HG02981 (cell line): ENCODE data around the gene KRTAP27-1.

Experiments used
- ATAC-seq: cut with Tn5 transposase; IDR thresholded peaks from one replicate; pipeline ENCODE4 v1.9.1; 2021; ENCODE audit warnings: mild to moderate bottlenecking, moderate library complexity; ENCODE audit not compliant: unreplicated experiment

KRTAP27-1 gene

DNA sequence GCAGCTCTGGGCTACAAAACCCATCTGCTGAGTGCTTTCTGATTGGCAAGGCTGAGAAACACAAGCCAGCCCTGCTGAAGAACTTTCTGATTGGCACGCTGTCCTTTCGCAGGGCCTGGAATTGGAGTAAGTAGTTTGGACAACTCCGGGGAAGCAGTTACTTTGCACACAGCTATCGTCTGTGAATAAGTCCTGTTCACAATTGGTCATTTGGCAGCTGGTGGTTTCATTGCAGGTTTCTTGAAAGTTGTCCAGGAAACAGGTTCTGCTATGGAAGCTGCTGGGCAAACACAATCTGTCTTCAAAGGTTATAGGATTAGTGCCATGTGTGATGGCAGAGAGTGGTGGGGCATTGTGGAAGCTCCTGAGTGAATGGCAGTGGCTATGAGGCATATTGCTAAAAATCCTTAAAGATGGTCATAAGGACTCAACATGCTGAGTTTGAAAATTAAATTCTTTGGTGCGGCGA, at the start of gene KRTAP27-1:
Gene KRTAP27-1 (minus strand): TSS at position 419 of the 469 bp plus-strand sequence. CDS start 26 bp downstream, at position 393.
- ATAC-seq = no peak

DNA sequence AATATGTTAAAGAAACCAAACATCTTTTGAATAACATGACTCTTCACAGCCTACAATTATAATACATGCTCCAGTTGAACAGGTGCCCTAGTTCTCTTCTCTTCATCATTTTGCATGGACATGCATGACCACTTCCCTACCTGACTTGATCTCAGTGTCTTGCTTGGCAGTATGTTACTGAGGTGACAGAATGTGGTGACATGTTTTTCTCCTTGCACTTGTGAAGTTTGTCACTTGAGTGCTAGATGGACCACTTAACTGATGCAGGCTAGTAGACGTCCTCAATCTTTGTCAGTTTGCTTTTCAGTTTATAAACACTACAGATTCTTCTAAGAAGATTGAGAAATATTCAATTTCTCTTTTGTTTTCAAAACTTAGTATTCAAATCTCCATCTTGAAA, 44.7 kb upstream of the KRTAP27-1 start:
- ATAC-seq = no peak

- ATAC-seq = no peak
Measured at GRCh38 chr21:30372139-30372770, 34.8 kb upstream of the KRTAP27-1 start, which contains the start of gene KRTAP13-2. Gene KRTAP13-2 (minus strand): TSS chr21:30372271. CDS start chr21:30372213, 58 bp downstream.

DNA sequence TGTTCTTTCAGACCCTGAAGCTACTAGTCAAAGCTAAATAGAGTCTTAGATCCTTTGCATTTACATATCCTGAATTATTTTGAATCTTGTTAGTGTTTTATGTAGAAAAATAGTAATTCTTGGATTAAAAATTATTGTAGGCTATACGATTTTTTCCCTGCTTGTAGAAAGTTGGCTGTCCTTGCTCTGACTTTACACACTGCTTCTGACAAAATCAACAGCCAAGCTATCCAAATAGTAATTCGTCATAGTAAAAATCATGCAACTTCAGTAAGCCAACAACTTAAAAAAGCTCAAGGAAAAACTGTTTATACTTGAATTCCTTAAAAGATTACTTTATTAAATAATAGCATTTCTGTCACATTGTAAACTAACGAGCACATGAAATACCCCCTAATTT, 18.4 kb upstream of the KRTAP27-1 start:
- ATAC-seq = no peak

DNA sequence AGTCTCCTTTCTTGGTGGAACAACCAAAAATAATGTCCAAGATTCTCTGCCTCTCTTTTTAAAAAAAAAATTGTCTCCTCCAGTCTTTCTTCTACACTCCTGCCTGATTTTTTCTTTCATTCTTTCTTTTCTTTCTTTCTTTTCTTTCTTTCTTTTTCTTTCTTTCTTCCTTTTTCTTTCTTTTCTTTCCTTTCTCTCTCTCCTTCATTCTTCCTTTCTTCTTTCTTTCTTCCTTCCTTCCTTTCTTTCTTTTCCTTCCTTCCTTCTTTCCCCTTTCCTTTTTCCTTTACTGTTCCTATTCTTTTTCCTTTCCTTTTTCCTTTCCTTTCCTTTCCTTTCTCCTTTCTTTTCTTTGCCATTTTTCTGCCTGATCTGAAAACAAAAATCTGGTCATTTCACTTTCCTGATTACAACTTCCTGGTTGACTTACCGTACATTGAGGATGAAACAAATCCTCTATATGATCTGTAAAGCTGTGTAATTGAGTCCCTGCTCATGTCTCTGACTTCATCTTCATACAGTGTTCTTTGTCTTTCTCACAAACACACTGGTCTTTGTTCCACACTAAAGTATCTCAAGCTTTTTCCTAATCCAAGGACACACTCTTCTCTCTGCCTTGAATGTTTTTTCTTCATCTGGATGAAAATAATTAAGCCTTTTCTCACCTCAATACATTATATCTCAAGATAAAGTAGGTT, 17.0 kb upstream of the KRTAP27-1 start:
- ATAC-seq = no peak

- no peak for ATAC-seq
Measured at GRCh38 chr21:30351534-30351933, 14.0 kb upstream of the KRTAP27-1 start.

- no peak for ATAC-seq
Measured at GRCh38 chr21:30349572-30349971, 12.1 kb upstream of the KRTAP27-1 start.

- no peak for ATAC-seq
Measured at GRCh38 chr21:30348506-30348905, 11.0 kb upstream of the KRTAP27-1 start, which contains the start of gene KRTAP23-1. Gene KRTAP23-1 (minus strand): TSS chr21:30348606. CDS start chr21:30348606, 0 bp downstream.

- no peak for ATAC-seq
Measured at GRCh38 chr21:30345014-30345413, 7.5 kb upstream of the KRTAP27-1 start.

DNA sequence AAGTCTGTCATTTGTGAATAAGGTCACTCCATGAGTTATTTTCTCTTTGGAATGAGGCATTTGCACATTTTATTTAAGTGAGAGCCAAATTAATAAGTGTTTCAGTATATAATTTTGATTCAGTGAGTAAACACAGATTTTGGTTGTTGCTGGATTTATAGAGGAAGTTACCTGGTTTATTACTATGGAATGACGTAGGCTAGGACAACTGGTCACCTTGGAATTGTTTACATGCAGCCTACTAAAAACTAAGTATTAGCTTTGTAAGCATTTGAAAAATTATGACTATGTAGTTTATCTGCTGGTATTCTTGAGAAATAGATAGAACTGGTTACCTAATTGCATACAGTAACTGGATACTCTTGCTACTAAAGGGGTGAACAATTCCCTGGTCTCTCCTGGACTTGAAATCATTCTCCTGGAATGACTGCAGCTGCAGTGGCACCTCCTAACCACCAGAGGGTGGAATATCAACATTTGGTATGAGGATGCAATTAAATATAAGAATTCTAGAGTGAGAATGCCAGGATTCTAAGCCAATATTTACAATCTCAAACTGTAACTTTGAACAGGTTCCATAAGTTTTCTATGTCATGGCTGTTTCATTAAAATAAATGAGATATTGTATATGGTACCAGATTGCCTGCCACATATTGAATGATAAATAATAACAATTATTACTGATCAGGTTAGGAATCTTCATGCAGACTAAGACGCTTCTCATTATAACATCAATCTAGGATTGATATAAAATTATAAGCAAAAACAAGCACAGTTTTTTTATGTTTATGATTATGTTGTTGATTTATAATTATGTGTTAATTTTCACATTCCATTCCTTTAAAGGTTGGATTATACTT, 3.5 kb upstream of the KRTAP27-1 start:
- no peak for ATAC-seq

GRCh38 chr21:30338717-30339116, 1.2 kb upstream of the KRTAP27-1 start:
- no peak for ATAC-seq

DNA sequence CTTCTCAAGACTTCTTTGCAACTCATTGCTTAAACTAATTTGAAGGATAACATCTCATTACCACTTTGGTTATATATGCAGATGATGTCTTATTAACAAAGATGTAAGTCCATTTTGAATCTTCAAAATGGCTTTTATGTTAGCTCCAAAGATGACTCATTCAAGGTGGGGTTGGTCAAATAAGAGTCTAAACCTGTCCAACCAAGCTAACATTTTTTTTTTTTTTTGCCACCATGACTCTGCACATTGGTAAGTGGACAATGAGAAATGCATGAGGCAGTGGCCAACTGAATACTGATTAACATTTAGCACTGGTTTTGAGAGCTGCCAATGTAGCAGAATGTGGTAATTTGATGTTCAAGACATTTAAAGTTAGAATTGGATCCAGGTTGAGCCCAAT, 278 bp upstream of the KRTAP27-1 start:
- no peak for ATAC-seq

DNA sequence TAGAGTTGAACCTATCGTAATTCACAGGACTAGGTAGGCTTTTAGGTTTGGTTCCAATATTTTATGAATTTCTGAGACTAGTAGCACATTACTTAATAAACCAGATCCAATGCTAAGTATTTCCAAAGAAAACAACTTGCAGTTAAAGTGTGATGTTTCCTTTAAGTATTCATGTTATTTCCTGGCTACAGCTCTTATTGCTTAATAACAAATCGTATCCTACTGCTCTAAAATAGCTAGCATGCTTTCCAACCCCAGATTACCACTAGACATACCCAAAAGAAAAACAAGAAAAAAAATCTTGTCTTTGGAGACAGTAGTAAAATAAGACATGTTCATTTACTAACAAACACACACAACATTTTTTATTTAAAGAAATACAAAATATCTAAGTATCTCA, 898 bp downstream of the KRTAP27-1 start:
- no peak for ATAC-seq

- no peak for ATAC-seq
Measured at GRCh38 chr21:30333736-30334135, 3.8 kb downstream of the KRTAP27-1 start.

- no peak for ATAC-seq
Measured at GRCh38 chr21:30332681-30333080, 4.8 kb downstream of the KRTAP27-1 start.

DNA sequence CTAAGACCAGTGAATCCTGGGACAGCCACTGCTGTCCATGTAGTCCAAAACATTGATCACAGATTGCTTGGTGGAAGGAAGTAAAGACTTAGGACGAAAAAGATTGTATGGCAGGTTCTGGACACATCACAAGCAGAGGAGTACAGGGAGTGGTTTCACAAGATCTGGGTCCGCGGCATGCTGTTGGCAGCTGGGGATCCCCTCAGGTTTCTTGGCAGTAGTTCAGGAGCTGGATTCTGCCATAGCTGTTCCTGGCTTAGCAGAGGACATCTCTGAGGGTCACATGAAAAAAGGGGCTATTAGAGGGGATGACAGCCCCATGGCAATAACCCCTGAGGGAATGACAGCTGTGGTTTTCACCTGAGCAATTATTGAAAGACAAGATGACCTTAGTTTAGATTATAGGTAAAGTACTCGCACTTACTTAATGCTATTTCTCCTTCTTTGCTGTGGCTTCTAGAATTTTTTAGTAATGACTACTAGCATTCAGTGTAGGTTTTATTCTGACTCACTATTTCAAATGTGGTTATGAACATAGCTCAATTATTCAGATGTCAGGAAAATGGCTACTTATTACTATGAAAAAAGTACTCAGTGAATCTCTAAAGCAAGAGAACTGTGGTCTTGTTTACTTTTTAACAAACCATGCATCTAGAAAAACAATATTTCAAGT, 8.2 kb downstream of the KRTAP27-1 start:
- no peak for ATAC-seq

- no peak for ATAC-seq
Measured at GRCh38 chr21:30326390-30326789, 11.1 kb downstream of the KRTAP27-1 start.

GRCh38 chr21:30320215-30320614, 17.3 kb downstream of the KRTAP27-1 start, which contains the start of gene KRTAP26-1:
Gene KRTAP26-1 (minus strand): TSS chr21:30320315. CDS start chr21:30320035, 280 bp downstream.
- ATAC-seq = no peak

DNA sequence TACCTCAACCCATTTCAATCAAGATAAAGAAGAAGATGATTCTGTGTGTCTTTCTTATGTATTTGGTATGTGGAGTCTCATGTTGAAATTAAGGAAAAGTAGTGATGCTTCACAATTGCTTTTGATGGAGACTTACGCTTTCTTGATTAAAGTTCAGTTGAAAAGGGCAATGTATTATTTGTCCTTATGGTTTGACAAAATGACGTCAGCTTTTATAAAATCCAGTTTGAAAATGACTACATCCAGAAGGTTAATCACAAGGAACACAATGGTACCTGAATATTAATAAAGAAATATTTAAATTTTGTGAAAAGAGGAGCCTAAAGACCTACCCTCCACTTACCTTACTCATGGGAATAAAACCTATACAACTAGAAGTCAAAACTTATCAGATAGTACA, 21.8 kb downstream of the KRTAP27-1 start:
- no peak for ATAC-seq

GRCh38 chr21:30306884-30307283, 30.6 kb downstream of the KRTAP27-1 start:
- ATAC-seq = no peak

GRCh38 chr21:30305136-30305535, 32.4 kb downstream of the KRTAP27-1 start:
- no peak for ATAC-seq
